Ramos (cell line): Measurements from ENCODE around the gene CBY2.
"Not testable (repeated sequence)": the region's sequence is repeated elsewhere in the genome, so short reads cannot be mapped to it uniquely, and the experiment has no call there.

ENCODE experiments used
- in situ Hi-C: fragments of 300-500 bp; cut with MboI; formaldehyde crosslinking; loops from one replicate; pipeline ENCODE4 v1.14.3; 2022; ENCODE audit warnings: low sequenced_read_pairs; ENCODE audit not compliant: unreplicated experiment

CBY2 gene

DNA sequence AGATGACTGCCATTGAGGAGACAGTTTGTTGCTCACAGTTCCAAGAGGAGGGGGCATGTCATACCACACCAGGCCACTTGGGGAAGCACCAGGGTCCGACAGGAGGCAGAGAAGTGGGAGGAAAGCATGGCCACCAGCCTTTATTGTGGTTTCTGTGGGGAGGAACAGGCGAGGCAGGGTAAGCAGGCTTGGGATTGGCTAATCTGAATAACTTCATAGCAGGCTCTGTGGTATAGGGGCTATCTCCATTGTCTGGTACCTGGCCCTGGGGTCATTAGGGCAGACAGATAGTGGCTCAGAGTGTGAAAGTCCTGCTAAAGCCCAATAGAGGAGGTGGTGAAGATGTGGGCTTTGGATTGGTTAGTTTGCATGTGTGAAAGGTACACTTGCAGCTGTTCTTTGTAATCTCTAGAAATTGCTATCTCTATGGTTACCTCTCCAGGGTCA lies 35.5 kb downstream of the CBY2 start:
- in situ Hi-C loops, result no loop called here

DNA sequence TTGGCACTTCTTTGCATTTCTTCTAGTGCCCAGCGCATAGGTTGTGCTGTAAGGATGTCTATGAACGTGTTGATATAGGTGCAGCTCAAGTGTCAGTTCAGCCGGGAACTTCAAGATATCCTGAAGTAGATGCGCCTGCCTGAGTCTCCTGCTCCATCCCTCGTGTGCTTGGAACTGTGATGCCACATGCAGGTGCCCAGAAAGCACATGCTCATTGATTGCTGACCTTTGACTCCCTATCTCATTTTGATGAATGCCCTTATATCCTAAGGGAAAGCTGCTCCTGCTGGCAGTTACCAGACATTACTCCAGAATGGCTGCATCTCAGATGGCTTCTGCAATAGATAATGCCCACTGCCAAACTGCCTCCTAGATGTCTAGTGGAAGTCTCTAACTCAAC lies 40.9 kb downstream of the CBY2 start:
- in situ Hi-C loops, result no loop called here

DNA sequence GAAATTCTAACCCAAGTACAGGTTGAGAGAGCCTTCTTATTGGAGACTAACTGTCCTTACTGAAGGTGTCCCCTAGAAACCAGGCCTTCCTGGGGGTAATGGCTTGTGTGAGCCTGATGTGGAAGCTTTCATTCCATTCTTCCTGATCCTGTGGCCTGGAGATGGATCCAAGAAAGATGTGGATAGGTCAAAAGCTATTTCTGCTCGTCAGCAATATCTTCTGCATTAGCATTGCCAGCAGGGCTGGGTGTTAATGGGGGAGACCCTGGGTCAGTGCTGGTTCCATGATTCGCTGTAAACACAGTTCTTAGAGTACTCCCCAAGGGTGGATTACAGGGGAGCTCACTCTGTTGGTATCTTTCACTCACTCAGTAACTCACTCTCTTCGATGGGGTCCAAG lies 42.9 kb downstream of the CBY2 start:
- in situ Hi-C loops, result no loop called here

DNA sequence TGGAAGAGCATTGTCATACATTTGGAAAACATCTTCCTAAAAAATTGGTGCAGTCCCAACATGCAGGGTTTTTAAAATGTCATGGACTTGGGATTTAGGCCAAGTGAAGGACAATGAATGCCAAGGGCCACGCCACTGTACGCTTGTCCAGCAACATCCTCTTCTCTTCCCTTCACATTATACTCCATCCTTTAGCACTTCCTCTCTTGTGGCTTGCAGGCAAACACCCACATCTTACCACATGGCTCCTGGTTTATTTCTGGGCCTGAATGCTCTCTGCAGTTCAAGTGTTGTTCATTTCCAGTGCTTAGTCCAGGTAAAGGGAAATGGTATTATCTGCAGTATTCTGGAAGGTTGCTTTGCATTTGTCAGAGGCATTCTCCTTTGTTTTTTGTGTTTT lies 45.0 kb downstream of the CBY2 start:
- in situ Hi-C loops, result no loop called here

DNA sequence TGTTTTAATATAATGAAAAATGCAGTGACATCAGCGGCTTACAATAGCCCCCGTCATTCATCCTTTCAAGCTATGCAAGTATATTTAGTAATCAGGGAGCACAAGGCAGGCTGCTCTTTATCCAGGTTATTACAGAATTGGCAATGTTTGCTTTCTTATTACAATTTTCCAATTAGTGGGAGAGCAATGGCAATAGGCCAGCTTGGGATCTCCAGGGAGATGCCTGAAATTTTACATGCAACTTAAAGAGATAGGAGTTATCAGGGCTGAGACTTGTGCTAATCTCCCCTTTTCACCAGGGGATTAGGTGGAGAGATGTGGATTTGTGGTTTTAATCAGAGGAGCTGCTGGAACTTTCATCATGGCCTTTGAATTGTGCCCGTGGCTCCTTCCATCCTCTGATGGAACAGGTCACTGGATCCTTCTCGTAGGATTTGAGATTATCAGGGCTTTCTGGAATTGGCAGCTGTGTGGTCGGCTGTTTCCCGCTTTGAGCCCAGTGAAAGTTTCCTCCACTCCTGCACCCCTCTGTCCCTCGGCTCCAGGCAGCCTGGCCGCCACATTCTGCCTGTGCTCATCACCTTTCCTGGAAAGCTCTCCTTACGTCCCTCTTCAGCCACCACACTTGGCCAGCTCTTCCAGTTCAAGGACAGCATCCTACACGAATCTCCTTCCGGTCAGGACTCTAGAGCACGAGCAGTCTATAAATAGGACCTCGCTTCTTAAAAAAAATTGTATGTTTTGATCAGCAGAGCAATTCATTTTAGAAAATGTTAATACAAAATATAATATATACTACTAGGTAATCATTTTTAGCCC lies 47.0 kb downstream of the CBY2 start:
- in situ Hi-C loops, result no loop called here

DNA sequence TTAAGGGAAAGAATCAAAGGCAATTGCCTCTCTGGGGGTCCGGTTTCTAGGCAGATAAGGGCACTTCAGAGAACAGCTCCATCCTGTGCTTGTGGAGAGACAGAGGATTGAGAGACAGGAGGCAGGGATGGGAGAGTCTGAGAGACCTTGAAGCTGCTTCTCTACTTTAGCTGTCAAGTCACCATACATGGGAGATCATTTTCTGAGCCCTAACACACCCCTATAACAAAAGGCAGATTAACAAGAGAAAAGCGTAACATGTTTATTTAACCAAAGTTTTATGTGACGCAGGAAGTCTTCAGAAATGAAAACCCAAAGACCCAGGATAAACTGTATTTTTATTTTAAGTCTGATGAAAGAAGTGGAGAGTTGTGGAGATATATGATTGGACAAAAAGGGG lies 48.4 kb downstream of the CBY2 start:
- in situ Hi-C loops, result no loop called here

DNA sequence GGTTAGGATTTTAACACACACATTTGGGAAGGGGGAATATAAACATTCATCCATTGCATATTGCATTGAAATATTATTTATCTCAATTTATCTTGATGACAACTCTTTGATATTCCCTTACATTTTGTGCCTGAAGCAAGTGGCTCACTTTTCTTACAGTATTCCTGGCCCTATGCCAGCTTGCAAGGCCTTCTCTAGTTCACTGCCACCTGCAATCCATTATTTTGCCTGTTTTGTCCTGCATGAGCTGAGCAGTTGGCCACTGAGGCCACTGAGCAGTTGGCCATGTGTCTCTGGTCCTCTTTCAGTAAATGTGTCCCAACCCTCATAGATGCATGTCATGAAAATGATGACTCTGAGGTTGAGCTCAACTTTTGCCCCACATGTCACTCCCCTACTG lies 49.8 kb downstream of the CBY2 start:
- in situ Hi-C loops, result no loop called here

DNA sequence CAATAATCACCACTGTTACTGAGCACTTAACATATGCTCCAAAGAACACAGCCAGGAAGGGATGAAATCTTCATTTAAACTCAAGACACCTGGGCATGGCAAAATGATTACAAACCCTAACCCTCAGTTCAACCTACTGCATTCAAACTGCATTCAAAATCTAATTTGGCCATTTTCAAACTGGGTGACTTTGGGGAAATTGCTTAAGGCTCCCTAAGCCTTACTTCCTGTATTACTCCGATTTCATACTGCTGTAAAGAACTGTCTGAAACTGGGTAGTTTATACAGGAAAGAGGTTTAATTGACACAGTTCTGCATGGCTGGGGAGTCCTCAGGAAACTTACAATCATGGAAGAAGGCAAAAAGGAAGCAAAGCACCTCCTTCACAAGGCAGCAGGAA lies 50.4 kb downstream of the CBY2 start:
- in situ Hi-C loops, result no loop called here

DNA sequence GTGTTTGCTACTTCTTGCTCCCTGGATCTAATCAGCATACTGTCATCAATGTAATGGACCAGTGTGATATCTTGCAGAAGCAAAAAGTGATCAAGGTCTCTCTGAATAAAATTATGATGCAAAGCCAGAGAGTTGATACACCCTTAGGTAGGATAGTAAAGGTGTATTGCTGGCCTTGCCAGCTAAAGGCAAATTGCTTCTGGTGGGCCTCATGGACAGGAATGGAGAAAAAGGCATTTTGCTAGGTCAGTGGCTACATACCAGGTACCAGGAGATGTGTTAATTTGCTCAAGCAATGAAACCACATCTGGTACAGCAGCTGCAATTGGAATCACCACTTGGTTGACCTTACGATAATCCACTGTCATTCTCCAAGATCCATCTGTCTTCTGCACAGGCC lies 54.4 kb downstream of the CBY2 start:
- in situ Hi-C loops, result not testable (repeated sequence)

- in situ Hi-C loops, result not testable (repeated sequence)
These were observed 55.5 kb downstream of the CBY2 start for GRCh38 chr13:45757589-45757988.

DNA sequence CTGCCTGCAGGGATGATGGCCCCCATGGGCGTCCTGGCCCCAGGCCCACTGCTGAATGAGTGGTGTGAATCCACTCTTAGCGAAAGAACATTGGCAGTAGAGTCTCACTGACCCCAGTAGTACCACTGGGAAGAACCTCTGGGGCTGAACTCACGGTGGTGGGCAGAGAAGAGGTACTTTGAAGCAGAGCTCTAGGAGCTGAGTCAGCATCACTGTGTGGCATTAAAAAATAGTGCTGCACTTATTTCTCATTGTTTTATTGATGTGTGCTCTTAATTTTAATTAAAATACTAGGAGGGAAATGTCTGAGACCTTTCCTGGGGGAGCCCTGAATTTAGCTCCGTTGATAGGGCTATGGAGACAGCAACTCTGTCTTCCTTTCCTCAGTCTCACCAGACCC lies 61.3 kb downstream of the CBY2 start:
- in situ Hi-C loops, result no loop called here
